ENCODE results near the gene FYCO1. TPM values are rescaled to one million over a fixed set of nuclear protein-coding genes. Genes with fewer than 3 reads are reported as not detected.

FYCO1 gene
- total RNA-seq, 1 experiment from 2014 or later = 10.9 TPM

DNA sequence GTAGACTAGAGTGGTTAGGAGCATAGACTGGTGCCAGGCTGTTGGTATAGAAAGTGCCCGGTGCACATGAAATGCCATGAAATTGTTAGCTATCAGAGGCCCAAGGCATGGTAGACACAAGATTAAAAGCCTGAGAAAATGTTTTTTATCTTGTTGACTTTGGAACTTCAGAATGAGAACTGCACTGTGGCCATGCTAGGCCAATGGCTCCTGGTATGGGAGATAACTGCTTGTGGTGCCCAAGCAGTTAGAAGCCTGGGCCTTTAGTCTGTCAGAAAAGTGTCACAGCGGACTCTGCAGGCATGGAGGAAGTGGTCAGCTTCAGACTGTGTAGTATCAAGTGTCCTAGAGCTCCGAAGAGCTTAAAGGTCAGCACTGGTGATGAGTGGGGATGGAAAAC, 11.9 kb downstream of the FYCO1 start:
- CTCF ChIA-PET = interaction anchor here (1.6 kb wide), 1 partner anchor 45 kb away, joined by 5 read pairs; no protein-coding TSS in a partner anchor
- Histone ChIP-seq H3K36me3 (ENCODE audit: control insufficient read depth, insufficient read depth, low read length) (no peaks in the 10 kb centered on the region; the same call in 1 of the 2 replicates), H3K4me3 (ENCODE audit: low read depth, low read length) (no peak overlapping the region), H3K9me3 (no peaks in the 10 kb centered on the region), H3K4me1 (peaks cover 28% of the 10 kb centered on the region), H3K27me3 (replicated peaks; ENCODE audit: control insufficient read depth, insufficient read depth, low read length) (no peaks in the 10 kb centered on the region)
- Mint-ChIP-seq H3K4me1 (ENCODE audit: low read depth, unreplicated experiment) (peaks cover 27% of the 10 kb centered on the region), H3K27me3 (ENCODE audit: insufficient read depth, unreplicated experiment) (no peaks in the 10 kb centered on the region), H3K27ac (ENCODE audit: unreplicated experiment) (no peak overlapping the region), H3K4me3 (ENCODE audit: unreplicated experiment) (no peak overlapping the region), H3K9me3 (ENCODE audit: unreplicated experiment) (no peaks in the 10 kb centered on the region), H3K36me3 (ENCODE audit: insufficient read depth, unreplicated experiment) (peaks cover 12% of the 10 kb centered on the region)
- no TSS peak for BruUV-seq (replicated peaks)
- POLR2A ChIA-PET = no interaction called here
- DNase-seq = no peak
- TF ChIP-seq, protein P1, sequence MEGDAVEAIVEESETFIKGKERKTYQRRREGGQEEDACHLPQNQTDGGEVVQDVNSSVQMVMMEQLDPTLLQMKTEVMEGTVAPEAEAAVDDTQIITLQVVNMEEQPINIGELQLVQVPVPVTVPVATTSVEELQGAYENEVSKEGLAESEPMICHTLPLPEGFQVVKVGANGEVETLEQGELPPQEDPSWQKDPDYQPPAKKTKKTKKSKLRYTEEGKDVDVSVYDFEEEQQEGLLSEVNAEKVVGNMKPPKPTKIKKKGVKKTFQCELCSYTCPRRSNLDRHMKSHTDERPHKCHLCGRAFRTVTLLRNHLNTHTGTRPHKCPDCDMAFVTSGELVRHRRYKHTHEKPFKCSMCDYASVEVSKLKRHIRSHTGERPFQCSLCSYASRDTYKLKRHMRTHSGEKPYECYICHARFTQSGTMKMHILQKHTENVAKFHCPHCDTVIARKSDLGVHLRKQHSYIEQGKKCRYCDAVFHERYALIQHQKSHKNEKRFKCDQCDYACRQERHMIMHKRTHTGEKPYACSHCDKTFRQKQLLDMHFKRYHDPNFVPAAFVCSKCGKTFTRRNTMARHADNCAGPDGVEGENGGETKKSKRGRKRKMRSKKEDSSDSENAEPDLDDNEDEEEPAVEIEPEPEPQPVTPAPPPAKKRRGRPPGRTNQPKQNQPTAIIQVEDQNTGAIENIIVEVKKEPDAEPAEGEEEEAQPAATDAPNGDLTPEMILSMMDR (IDR thresholded peaks at IDR 0.05; ENCODE audit: insufficient read depth in 1 of 2, low read depth in 1 of 2, low read length in 1 of 2, severe bottlenecking in 1 of 2, unreplicated experiment in 1 of 2) = no peak
- intact Hi-C loops (cut with micrococcal nuclease; ENCODE audit: unreplicated experiment) = no loop called here

DNA sequence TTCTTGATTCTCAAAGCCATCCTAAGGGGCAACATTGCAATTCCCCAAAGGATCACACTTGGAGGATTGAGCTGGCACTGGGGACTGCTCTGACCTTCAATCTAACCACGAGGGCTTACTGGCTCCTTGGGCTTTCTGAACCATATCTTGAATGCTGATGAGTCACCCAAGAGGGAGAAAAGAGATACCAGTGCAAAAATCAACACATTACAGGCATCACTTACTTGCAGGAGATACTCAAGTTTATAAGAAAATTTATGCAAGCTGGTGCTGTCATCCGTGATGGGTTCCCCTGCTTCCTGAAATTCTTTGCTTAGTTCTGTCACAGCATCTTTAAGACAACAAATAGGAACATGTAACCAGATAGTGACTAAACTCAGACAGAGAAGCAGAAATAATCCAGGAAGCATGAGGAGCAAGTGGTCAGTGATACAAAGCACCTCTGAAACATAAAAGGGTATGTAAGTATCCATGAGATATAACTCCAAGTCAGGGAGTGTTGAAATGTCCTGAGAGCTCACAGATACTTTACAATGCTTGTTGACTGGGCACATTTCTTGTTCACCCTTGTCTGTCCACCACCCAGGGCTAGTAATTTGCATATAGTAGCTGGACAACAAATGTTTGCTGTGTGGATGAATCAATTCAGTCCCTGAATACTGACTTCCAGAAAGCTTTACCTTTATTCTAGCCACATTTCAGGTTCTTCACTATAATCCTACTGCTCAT, 14.1 kb downstream of the FYCO1 start:
- no peaks in the 10 kb centered on the region for H3K9me3 ChIP-seq
- intact Hi-C loops (cut with micrococcal nuclease; ENCODE audit: unreplicated experiment) = no loop called here
- no peaks in the 10 kb centered on the region; the same call in 1 of the 2 replicates for H3K36me3 ChIP-seq (ENCODE audit: control insufficient read depth, insufficient read depth, low read length)
- ChIA-PET POLR2A (no interaction called here), CTCF (no interaction called here)
- H3K27ac Mint-ChIP-seq (ENCODE audit: unreplicated experiment) = no peak overlapping the region
- H3K4me3 Mint-ChIP-seq (ENCODE audit: unreplicated experiment) = no peak overlapping the region
- H3K27me3 Mint-ChIP-seq (ENCODE audit: insufficient read depth, unreplicated experiment) = no peaks in the 10 kb centered on the region
- H3K9me3 Mint-ChIP-seq (ENCODE audit: unreplicated experiment) = no peaks in the 10 kb centered on the region
- H3K36me3 Mint-ChIP-seq (ENCODE audit: insufficient read depth, unreplicated experiment) = peaks cover 19% of the 10 kb centered on the region
- peaks cover 14% of the 10 kb centered on the region for H3K4me1 ChIP-seq
- DNase-seq = no peak
- H3K4me3 ChIP-seq (ENCODE audit: low read depth, low read length) = no peak overlapping the region
- BruUV-seq (replicated peaks) = no TSS peak
- no peaks in the 10 kb centered on the region for H3K27me3 ChIP-seq (replicated peaks; ENCODE audit: control insufficient read depth, insufficient read depth, low read length)
- TF ChIP-seq, protein P1 (IDR thresholded peaks at IDR 0.05; ENCODE audit: insufficient read depth in 1 of 2, low read depth in 1 of 2, low read length in 1 of 2, severe bottlenecking in 1 of 2, unreplicated experiment in 1 of 2) = no peak
- H3K4me1 Mint-ChIP-seq (ENCODE audit: low read depth, unreplicated experiment) = peaks cover 7% of the 10 kb centered on the region

DNA sequence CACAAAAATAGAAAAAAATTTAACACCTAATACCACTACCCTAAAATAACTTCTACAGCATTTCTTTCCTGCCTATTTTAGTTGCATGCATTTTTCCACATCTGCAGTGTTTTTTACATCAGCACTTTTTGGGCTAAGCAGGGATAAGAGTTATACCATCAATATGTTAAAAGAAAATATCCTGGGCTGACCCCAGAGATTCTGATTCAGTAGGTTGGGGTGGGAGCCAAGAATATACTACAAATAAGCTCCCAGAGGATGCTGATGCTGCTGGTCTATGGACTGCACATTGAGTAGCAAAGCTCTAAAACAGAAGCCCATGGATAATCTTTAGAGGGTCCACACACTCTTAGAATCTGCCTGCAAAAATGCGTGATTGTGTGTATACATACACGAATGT, 14.8 kb downstream of the FYCO1 start:
- ChIA-PET CTCF (no interaction called here), POLR2A (no interaction called here)
- Histone ChIP-seq H3K4me3 (ENCODE audit: low read depth, low read length) (no peak overlapping the region), H3K4me1 (peaks cover 7% of the 10 kb centered on the region), H3K27me3 (replicated peaks; ENCODE audit: control insufficient read depth, insufficient read depth, low read length) (no peaks in the 10 kb centered on the region), H3K36me3 (ENCODE audit: control insufficient read depth, insufficient read depth, low read length) (no peaks in the 10 kb centered on the region; the same call in 1 of the 2 replicates), H3K9me3 (no peaks in the 10 kb centered on the region)
- no peak for DNase-seq
- no peak overlapping the region for H3K27ac Mint-ChIP-seq (ENCODE audit: unreplicated experiment)
- peaks cover 19% of the 10 kb centered on the region for H3K36me3 Mint-ChIP-seq (ENCODE audit: insufficient read depth, unreplicated experiment)
- no peaks in the 10 kb centered on the region for H3K27me3 Mint-ChIP-seq (ENCODE audit: insufficient read depth, unreplicated experiment)
- intact Hi-C loops (cut with micrococcal nuclease; ENCODE audit: unreplicated experiment) = no loop called here
- H3K9me3 Mint-ChIP-seq (ENCODE audit: unreplicated experiment) = no peaks in the 10 kb centered on the region
- no TSS peak for BruUV-seq (replicated peaks)
- TF ChIP-seq, protein P1 (IDR thresholded peaks at IDR 0.05; ENCODE audit: insufficient read depth in 1 of 2, low read depth in 1 of 2, low read length in 1 of 2, severe bottlenecking in 1 of 2, unreplicated experiment in 1 of 2) = no peak
- no peak overlapping the region for H3K4me3 Mint-ChIP-seq (ENCODE audit: unreplicated experiment)
- peaks cover under 1% of the 10 kb centered on the region for H3K4me1 Mint-ChIP-seq (ENCODE audit: low read depth, unreplicated experiment)
